Skeletal muscle cell (primary cell): ENCODE data around the gene ZNF426.
"Not testable (repeated sequence)": the region's sequence is repeated elsewhere in the genome, so short reads cannot be mapped to it uniquely, and the experiment has no call there.

Source experiments
- DNase-seq: peaks from one replicate; pipeline ENCODE4 v3.0.0-alpha.2; 2010; ENCODE audit warnings: low read depth
- H3K4me3 ChIP-seq: 2 replicates; pipeline ENCODE4 v1.5.1; 2011; ENCODE audit warnings: low read depth, mild to moderate bottlenecking, control low read depth, low read length, moderate library complexity

ZNF426 gene

GRCh38 chr19:9538183-9539058, at the start of gene ZNF426:
TSS of gene ZNF426 (minus strand) at chr19:9538645. CDS start at chr19:9536232, 2,413 bp downstream.
- DNase-seq, result peak; percentile 56
- peak within 1 kb of the TSS; percentile 95 for H3K4me3 ChIP-seq

- peak; percentile 6 for DNase-seq
- no peak overlapping the region for H3K4me3 ChIP-seq
Observed at GRCh38 chr19:9586764-9587163, 48.3 kb upstream of the ZNF426 start.

- H3K4me3 ChIP-seq, result peak within 1 kb of the TSS; percentile 92
- DNase-seq, result peak; percentile 25
Observed at GRCh38 chr19:9584073-9584833, 45.8 kb upstream of the ZNF426 start, which contains the start of gene ZNF121. TSS of gene ZNF121 (minus strand) at chr19:9584504. CDS start at chr19:9568097, 16,407 bp downstream.

- H3K4me3 ChIP-seq, DNase-seq: not testable (repeated sequence)
Observed at GRCh38 chr19:9582081-9582725, 43.8 kb upstream of the ZNF426 start.

GRCh38 chr19:9580728-9581127, 42.3 kb upstream of the ZNF426 start:
- DNase-seq, result no peak
- H3K4me3 ChIP-seq, result no peak overlapping the region

GRCh38 chr19:9570255-9570654, 31.8 kb upstream of the ZNF426 start:
- no peak overlapping the region for H3K4me3 ChIP-seq
- no peak for DNase-seq

- no peak overlapping the region for H3K4me3 ChIP-seq
- DNase-seq, result no peak
Observed at GRCh38 chr19:9566729-9567128, 28.3 kb upstream of the ZNF426 start.

GRCh38 chr19:9565900-9566705, 27.7 kb upstream of the ZNF426 start:
- no peak for DNase-seq
- H3K4me3 ChIP-seq, result no peak overlapping the region

GRCh38 chr19:9552536-9553274, 14.3 kb upstream of the ZNF426 start:
- no peak overlapping the region for H3K4me3 ChIP-seq
- no peak for DNase-seq

GRCh38 chr19:9547870-9548269, 9.4 kb upstream of the ZNF426 start:
- DNase-seq, result no peak
- no peak overlapping the region for H3K4me3 ChIP-seq

GRCh38 chr19:9541281-9541680, 2.8 kb upstream of the ZNF426 start:
- not testable (repeated sequence) for H3K4me3 ChIP-seq, DNase-seq

GRCh38 chr19:9539921-9540320, 1.5 kb upstream of the ZNF426 start:
- H3K4me3 ChIP-seq, DNase-seq: not testable (repeated sequence)

GRCh38 chr19:9539201-9539600, 756 bp upstream of the ZNF426 start:
- peak overlapping the region; percentile 95 for H3K4me3 ChIP-seq
- DNase-seq, result not testable (repeated sequence)

- no peak for DNase-seq
- H3K4me3 ChIP-seq, result no peak overlapping the region
Observed at GRCh38 chr19:9535934-9536333, 2.5 kb downstream of the ZNF426 start.

GRCh38 chr19:9531933-9532332, 6.5 kb downstream of the ZNF426 start:
- H3K4me3 ChIP-seq, result no peak overlapping the region

GRCh38 chr19:9528757-9529336, 9.6 kb downstream of the ZNF426 start:
- no peak overlapping the region for H3K4me3 ChIP-seq
- no peak for DNase-seq

More at GRCh38 chr19:9531933-9532332, 6.5 kb downstream of the ZNF426 start:
- no peak for DNase-seq

GRCh38 chr19:9523885-9524474, 14.5 kb downstream of the ZNF426 start:
- DNase-seq, result no peak
- no peak overlapping the region for H3K4me3 ChIP-seq

GRCh38 chr19:9507285-9507684, 31.2 kb downstream of the ZNF426 start:
- no peak for DNase-seq
- H3K4me3 ChIP-seq, result no peak overlapping the region
